HG03378 (cell line): Measurements from ENCODE around the gene KCNN3.
A peak's percentile ranks its signal among the peaks of the same experiment; 100 is the strongest.

ENCODE experiments used
- ATAC-seq: cut with Tn5 transposase; IDR thresholded peaks from one replicate; pipeline ENCODE4 v1.9.1; 2021; ENCODE audit warnings: mild to moderate bottlenecking, moderate library complexity; ENCODE audit not compliant: unreplicated experiment

The KCNN3 gene

DNA sequence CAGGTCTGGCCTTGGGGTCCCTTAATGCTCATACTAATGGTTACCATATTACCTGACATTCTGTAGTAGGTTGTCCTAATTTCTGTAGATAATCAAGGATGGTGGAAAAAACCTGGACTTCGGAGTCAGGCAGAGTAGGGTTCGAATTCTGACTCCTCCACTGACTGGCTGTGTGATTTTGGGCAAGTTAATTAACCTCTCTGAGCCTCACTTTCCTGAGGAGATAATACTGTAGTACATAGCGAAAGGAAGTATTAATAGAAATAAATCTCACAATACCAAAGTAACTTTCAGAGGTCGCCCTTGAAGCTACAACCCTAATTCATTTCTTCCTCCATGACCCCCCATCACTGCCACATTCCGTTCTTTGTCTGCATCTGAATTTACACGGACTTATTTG lies 72.9 kb downstream of the KCNN3 start:
- no peak for ATAC-seq

DNA sequence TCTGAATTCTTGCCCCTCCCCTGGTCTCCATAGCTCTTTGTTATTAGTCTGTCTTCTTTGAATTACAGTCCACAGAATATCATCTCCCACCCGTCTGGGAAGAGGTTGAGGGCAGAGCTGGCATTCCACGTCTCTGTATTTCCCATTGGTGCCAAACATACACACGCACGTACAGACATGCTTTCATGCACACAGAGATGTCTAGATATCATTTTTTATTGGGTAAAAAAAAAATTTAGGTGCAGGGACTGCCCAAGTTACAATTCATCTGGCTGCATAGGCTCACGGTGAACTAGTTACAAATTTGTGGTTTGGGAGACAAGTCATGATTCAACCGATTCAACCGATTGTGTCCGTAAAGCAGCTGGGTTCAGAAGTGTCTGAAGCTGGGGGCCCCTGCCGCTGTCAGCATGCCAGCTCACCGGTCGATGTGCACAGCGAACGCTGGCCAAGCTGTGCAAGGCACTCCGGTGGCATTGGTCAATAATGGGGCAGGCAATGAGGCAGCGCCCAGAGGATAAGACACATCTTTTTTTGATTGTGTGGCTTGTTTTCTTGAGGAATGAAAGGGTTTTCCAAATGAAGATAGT lies 73.7 kb downstream of the KCNN3 start:
- ATAC-seq, result no peak

DNA sequence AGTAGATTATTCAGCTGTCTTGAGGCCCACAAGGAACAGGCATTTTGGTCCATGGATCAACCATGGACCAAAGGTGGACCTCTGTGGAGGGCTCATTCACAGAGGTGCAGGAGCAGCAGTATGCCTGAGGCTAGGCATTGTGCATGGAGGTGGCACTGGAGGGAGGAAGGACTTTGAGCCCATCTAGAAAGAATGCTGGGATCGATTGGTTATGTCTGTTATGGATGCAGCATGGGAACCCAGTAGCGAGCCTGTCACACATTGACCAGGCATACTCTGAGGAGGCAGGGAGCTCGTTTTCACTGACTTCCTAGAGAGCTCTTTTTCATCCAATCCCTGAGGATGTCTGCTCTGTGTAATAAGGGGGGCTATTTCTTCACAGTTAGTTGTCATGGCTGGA lies 75.5 kb downstream of the KCNN3 start:
- ATAC-seq, result no peak

DNA sequence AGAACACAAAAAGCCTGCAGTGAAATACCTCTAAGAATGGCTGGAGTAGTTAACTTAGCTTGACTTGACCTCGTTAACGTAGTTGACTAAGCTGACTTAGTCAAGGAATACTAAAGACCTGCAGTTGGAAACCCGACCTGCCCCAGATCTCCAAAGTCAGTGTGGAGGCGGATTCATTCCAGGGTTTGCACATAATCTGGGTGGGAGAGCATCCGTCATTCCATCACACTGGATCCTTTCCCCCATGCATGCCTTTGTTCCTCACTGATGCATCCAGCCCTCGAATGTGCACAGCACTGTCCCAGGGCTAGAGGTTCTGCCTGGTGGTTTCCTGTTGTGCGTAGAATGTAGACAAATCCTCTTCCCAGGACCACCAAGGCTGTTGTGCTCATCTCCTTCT lies 76.4 kb downstream of the KCNN3 start:
- ATAC-seq, result no peak

DNA sequence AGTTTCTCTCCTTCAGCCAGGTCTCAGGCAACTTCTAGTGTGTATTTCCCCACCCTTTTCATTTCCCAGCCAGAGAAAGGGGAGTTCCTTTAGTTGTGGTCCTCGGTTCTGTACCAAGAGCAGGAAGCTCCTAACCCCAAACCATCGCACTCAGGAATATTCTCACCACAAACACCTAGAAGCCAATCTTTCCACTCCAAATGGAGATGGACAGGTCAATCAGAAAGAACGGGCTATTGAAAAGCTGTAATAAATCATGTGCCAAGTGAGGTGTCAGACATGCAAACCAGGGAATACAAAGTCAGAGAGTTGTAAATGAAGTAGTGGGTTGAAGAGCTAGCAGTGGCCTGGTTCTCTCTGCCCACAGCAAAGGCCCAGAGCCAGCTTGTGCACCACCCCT lies 77.2 kb downstream of the KCNN3 start:
- no peak for ATAC-seq

DNA sequence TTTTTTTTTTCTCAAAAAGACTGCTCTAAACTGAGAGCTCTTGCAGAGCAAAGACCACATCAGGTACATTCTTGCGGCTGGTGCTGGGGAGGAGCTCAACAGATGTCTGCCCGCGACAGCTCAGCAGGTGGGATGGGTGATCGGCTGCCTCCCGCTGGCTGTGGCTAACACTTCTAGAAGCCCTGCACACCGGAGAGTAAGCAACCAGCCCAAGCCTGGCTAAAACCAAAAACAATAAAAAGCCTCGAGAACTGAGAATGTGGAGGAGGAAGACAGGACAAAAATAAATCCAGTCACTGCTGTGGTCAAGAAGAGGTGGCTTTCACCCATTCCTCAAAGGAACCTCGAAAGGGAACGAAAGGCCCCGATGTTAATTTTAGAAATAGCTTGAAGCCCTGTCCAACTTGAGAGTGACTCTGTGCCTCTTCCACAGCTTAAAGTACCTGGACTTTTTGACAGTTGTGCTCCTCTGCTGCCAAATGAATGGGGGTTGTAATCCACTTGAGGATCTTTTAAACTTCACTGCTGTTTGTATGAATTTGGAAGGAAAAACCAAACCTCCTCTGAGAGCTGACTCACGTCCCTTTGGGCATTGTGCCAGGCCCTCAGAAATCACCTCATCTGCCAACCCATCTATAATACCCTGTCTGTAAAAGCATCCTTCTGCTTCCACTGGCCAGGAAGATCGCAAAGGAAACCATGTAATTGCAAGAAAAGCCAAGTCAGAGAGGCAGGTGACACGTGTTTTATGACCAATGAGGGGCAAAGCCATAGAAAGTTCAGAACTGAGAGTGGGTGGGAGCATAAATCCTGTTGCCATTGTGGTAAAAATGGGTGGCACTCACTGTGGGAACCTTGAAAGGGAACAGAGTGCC lies 78.6 kb downstream of the KCNN3 start:
- ATAC-seq, result peak; percentile 63

DNA sequence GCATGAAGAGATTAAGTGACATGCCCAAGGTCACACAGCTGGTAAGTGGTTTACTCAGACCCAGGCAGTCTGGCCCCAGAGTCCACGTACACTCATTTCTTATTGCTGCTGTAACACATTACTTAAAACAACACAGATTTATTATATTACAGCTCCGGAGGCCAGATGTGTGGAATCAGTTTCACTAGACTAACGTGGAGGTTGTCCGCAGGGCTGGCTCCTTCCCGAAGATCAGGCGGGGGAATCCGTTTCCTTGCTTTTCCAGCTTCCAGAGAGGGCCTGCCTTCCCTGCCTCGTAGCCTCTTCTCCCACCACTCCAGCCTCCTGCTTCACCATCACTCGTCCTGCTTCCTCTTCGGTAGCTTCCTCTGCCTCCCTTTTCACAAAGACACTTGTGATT lies 81.2 kb downstream of the KCNN3 start:
- ATAC-seq, result no peak

DNA sequence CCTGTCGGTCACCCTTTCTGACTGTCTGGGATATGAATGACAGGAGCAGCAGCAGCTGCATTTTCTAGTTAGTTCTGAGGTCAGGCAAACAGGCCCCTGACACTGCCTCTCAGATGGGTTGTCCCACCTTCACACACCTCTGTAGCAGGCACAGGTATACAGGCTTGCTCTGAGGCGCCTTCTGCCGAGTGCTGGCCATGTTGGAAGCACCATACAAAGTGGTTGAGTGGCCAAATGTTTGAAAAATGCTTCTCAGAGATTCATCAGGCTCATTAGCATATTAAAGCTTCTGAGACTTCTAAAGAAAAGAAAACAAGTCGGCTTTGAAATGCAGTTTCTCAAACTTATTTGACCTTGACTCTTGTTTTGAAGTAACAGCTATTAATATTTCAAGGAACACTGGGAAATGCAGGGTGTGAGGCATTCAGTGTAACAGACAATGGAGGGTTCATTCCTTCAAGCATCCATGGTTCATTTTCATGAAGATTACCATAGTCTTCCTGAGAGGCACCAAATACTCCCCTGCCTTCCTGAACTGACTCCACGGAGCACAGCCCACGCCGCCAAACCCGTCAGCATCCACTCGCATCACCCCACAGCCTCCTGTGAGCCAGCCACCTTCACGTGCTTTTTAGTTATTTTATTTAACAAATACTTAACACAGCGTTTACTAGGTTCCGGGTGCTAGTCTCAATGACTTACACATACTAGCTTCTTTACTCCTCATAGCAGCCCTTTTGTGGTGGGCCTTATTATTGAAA lies 81.8 kb downstream of the KCNN3 start:
- ATAC-seq, result no peak

DNA sequence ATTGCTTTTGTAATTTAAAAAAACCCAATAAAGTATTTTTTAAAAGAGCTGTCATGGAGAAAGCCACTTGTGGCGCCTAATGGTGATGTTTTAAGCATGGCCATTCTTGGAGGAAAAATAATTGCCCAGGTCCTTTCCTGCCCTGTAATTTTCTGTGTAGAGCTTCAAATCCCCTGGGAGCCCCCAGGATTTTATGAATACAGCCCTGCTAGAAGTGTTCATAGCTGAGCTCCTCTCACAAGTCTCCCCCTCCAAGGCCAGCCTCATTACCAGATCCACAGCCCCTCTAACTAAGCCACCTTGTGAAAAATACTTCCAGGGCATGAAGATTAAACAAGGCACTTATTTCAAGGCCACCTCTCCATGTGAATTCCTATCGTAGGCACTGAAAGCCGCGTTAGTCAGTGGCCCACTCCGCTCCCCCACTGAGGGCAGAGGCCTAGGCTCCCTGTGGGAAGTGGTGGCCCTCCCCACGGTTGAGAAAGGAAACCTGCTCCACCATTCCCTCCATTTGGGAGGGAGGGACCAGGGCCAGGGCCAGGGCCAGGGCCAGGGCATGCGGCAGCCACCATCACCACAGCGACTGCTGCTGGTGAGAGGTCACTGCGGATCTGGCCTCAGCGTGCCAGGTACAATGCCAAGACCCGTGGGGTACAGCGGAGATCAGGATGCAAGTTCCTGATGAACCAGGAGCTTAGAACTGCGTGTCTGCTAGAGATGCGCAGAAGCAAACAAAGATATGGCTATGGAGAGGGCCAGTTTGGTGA lies 83.1 kb downstream of the KCNN3 start:
- no peak for ATAC-seq

DNA sequence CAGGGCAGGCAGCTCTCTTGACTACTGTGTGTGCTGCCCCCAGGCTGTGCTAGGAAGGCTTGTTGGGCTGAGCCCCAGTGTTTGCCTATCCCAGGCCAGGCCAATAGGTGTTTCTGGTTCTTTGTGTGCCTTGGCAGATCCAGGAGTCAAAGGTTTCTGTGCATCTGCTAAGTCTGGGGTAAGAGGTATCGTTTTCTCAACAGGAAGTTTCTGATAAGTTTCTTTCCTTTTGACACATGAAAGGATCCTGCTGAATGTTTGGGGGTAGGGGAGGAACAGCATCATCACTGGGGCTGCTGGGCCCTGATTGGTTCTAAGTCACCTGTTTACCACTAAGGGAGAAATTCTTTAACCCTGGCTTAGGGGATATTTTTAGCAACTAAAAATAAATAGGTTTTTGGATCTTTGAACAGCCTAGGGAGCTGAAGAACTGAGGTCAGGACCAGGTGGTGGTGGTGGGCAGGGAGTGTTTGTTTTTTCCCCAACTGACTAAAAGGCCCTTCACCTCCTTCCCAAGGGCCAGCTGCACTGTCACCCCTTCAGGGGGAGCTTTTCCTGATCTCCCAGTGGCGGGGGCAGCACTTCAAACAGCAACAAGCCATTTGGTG lies 85.1 kb downstream of the KCNN3 start:
- peak; percentile 65 for ATAC-seq

DNA sequence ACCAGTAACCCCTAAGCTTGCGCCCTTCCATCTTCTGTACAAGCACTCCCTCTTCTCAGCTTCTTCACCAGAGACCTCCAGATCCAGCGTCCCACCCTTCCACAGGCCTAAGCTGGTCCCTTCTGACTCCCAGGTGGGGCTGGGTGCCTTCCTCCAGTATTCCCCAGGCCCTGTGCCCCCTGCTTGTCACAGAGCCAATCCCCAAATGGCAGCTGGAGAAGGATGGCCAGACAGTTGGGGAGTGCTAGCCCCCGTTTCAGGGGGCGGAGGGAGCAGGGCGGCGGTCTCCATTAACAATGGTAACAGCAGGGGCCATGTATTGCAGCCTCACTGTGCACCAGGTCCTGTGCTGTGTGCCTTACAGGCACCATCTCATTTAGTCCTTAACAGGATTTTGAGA lies 85.7 kb downstream of the KCNN3 start:
- no peak for ATAC-seq

DNA sequence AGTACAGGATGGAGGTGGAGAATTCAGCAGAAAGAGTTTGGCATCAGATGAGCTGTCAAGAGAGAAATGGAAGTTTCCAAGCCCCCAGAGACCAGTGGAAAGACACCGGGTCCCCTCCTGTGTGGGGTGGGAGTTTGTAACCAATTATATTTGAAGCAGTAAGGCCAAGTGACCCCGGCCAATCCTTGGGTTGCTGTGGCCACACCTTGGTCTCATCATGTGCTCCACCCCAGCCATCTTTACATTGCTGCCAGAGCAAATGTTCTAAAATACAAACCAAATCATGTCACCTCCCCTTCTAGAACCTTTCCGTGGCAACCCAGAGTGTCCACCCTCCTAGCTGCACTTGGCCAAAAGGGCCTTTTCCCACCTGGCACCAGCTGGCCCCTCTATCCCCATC lies 86.1 kb downstream of the KCNN3 start:
- no peak for ATAC-seq

DNA sequence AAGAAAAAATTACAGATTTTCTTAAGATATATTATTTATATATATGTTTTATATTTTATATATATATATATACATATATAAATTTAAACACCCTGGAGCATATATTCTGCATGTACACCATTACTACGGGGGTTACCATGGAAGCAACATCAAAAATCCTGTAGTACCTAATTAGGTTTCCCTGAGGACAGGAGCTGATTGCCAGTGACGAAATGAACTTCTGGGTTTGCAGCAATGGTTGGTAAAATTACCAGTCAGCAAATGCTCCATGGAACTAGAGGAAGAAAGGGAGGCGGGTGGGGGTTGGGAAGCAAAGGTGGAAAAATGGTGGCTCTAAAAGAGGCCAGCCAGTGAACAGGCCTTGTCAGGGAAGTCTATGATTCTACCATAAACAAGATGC lies 89.5 kb downstream of the KCNN3 start:
- no peak for ATAC-seq

DNA sequence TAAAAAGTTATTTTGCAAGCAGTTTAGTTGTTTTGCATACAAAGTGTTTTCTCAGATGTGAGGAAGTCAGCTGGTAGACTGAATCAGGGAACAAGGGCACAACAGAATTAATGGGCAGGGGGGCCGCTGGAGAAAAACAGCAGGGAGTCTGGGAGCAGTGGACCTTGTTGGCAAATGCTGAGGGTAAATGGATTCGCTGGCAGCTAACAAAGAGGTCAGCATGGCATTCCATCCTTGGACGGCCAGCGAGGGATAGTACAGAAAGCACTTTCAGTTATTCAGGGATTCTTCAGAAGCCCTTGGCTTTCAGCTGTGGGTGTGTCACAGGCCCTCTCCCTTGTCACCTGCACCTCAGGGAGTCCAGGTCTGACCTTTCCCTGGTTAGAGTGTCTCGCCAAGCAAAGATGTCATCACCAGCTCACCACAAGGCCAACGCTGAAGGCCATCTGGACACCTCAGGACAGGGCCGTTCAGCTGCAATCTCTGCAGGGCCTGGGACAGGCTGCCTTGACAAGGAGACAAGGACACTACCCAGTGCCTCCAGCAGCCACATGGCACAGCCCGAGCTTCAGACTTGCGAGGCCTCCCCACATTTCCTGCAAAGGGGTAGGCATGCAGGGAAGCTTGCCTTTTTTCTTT lies 90.4 kb downstream of the KCNN3 start:
- no peak for ATAC-seq

DNA sequence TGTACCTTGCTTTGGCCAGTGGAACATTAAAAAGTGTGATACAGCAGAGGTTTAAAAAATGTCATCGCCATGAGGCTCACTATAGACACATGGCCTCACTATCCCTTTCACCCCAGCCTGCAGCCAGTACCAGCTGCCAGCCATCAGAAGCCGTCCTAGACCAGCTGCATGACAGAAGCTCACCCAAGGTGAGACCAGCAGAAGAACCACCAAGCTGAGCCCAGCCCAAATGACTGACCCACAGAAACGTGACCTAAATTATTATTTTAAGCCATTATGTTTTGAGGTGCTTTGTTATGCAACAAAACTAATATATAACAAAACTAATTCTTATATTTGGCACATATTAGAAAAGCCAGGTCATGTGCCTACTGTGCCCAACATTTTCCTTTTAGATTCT lies 91.1 kb downstream of the KCNN3 start:
- no peak for ATAC-seq

DNA sequence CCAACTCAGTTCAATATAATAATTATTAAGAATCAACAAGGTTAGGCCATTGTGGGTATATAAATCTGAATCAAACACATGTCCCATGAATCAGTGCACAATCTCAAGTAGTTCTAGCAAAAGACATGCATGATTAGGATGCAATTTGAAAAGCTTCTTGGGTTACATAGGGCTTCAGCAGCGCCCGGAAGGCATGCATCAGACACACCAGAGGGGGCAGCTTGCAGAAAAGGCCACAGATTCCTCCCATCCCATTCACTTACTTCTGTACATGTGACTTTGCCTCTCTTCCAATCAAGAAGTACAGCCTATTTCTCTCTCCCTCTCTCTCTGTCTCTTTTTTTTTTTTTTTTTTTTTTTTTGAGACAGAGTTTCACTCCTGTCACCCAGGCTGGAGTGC lies 91.8 kb downstream of the KCNN3 start:
- no peak for ATAC-seq

DNA sequence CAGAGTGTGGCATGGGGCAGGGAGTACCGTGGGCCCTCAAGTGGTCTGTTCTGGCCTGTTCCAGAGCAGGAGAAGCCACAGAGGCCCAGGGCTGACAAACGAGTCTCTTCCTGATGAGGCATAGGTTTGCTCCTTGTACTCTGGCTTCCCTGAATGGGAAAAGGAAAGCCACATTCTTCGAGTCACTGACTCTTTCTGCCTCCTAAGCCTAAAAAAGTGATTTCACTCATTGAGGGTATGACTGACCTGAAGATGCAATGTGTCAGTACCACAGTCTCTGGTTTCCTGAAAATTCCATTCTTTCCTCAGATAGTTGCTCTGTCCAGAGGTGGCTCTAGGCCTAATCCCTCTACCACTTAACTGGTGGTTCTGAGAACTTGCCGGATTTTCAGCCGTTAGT lies 92.3 kb downstream of the KCNN3 start:
- ATAC-seq, result no peak

DNA sequence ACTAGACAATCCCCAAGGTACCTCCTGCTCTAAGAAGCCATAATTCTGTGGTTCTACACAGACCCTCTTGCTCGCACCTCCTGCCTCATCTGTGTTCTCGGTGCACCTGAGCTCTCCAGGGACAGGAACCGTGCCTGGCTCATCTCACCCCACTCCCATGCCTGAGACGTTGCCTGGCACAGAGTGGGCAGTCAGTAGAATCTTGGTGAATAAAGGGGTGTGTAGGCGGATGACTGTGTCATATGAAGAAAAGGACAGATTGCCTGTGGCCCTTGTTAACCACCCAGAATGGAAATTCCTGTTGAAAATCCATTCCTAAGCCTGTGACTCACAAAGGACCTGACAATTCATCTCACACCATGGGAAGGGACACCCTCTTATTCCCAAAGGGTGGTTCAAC lies 92.9 kb downstream of the KCNN3 start:
- no peak for ATAC-seq

DNA sequence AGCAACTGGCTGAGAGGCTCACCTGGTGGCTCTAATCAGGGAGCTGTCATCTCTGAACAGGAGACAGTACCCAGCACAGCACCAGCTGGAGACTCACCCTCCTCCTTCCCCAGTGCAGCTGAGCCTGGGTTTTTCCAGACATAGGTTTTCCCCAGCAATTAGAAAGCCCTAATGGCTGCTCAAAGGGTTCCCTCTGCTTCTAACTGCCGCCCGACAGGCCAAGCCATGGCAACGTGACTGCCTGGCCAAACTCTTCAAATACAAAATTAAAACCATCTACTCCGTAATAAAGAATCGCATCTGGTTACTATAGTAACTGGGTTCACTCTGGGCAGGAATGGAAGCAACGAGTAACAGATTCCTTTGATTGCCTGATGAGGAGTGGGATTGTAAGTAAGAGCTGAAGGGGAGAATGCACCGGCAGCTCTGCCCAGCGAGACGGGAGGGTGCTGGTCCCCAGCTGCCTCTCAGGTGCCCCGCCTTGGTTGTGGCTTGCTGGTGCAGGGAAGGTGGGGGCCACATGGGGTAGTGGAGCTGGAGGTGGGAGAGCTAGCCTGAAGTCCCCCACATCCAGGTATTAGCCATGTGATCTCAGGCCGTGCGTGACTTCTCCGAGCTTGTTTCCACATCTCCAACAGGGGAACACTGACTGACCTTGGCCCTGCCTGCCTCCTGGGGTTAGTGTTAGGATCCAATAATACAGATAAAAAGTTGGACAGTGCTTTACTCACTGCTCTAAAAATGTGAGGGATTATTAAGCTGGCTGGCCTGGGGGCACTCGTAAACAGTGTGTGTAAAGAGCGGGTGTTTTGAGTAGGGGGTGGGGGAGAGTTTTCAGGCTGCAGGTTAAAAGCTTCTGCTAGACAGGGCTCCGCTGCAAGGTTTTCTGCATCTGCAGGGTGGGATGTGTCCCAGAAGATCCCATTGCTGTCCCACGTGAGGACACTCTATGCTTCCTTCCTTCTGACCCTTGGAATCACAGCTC lies 94.2 kb downstream of the KCNN3 start:
- no peak for ATAC-seq
